ENCODE measurements around the gene CYTH4.

The CYTH4 gene

DNA sequence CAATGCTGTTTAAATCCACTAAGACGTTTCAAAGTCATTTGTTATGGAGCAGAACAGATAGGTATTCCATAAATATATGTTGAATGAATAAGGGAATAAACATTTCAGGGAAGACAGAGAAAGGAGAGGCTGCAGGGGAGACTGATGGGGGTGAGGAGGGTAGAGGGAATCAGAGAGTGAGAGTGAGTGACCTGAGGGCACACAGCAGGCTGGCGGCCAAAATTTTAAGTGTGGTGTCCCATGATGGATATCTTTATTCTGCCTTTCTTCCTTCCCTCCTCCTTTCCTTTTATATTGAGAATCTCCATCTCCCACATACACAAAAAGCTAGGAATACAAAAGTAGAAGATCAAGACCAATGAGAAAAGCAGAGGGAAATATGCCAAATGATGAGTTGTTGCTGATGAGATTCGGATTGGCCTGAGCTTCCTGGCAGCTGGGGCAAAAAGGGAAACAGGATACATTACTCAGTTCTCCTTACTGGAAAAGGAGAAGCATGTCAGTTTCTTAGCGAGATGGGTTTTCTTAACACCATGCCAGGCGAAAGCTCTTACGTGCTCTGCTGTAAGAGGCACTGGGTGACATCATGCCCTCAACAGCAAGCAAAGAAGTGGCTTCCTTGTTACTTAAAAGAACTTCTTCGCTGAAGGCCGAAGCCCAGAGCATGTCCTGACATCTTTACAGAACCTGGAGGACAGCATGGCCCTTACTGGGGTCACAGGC lies 11.2 kb upstream of the CYTH4 start:
- DNase-seq: no peak
- TF ChIP-seq GATA1 (IDR thresholded peaks at IDR 0.05; ENCODE audit: low read depth, low read length) (no peak), POLR2A (IDR thresholded peaks at IDR 0.05; ENCODE audit: low read length) (no peak)

DNA sequence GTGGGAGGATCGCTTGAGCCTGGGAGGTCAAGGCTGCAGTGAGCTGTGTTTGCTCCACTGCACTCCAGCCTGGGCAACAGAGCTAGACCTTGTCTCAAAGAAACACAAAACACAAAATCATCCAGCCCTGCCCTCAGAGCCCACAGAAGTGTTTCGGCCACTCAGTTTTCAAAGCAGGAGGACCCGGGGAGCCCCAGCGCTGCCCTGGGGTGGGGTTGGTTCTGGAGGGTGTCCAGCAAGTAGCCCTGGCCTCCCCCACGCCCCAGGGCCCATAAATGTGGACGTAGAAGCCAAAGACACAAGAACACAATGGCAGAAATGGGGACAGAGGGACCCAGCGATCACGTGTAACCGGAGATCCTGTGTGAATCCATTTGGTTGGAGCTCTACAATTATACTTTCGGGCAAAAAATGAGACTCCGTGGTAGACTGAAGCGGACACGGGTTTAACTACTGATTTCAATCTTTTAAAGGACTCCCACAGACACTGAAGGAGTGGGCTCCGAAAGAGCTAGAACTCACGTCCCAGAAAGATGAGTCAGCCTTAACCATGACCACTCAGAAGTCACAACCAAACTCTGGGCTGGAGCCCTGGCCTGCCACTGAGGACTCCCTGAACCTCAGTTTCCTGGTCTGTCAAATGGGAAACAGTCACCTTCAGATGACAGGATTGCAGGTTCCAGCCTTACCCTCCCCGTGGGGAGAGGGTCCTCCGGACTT lies 9.0 kb upstream of the CYTH4 start:
- DNase-seq: no peak
- no peak for TF ChIP-seq GATA1 (IDR thresholded peaks at IDR 0.05; ENCODE audit: low read depth, low read length)
- no peak for TF ChIP-seq POLR2A (IDR thresholded peaks at IDR 0.05; ENCODE audit: low read length)

DNA sequence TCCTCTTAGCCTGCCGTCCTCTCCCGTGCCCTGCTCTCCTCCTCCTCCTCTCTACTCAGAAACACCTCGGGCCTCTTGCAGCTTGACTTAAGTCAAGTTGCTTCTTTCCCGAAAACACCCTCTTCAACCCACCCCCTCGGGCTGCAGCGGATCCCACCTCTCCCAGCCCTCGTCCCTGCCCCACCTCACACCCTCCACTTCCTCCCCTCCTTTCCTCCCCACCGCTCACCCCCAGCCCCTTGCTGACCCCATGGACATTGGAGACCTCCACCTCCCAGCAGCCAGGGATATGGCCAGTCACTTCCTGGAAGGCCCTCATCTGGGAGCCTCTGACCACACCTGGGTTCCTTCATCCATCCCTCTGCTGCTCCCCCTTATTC lies 8.5 kb upstream of the CYTH4 start:
- no peak for DNase-seq
- TF ChIP-seq GATA1 (IDR thresholded peaks at IDR 0.05; ENCODE audit: low read depth, low read length) (no peak), POLR2A (IDR thresholded peaks at IDR 0.05; ENCODE audit: low read length) (no peak)

DNA sequence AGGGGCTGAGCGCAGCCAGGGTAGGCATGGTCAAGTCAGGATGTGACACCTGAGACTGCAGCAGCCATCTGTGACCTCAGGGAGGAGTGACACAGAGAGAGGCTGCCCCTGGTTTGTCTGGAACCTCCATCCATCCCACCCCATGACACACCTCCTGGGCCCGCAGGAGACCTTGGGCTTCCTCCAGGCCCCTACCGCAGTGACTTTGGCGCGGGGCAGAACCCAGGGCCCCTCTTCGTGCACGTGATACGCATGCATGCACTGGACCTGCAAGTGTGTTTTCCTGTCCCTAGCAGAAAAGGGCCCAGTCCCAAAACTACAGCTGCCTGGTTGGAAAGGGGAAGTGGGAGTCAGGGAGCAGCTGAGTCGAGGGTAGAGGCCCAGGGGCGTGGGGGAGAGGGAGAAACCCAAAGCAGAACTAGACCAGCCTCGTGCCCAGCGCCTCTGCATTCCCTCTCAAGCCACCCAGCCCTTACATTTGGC lies 7.9 kb upstream of the CYTH4 start:
- DNase-seq: no peak
- no peak for TF ChIP-seq POLR2A (IDR thresholded peaks at IDR 0.05; ENCODE audit: low read length)
- TF ChIP-seq GATA1 (IDR thresholded peaks at IDR 0.05; ENCODE audit: low read depth, low read length): no peak

DNA sequence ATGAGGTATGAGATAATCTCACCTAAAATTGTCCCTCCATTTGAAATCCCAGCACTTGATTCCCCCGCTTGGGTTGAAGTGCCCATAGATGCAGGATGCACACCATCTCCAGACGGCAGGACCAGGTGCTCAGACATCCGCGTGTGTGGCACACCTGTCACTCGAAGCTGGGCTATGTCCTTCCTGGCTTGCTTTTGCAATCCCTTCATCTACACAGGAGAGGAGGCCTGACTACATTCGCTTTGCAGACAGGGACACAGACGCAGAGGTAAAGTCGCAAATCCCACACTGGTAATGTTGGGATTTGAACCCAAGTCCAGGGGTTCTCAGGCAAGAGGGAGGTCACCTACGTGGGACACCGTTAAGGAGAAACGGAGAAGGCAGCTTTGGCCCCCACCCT lies 7.2 kb upstream of the CYTH4 start:
- TF ChIP-seq POLR2A (IDR thresholded peaks at IDR 0.05; ENCODE audit: low read length): no peak
- no peak for TF ChIP-seq GATA1 (IDR thresholded peaks at IDR 0.05; ENCODE audit: low read depth, low read length)
- no peak for DNase-seq

DNA sequence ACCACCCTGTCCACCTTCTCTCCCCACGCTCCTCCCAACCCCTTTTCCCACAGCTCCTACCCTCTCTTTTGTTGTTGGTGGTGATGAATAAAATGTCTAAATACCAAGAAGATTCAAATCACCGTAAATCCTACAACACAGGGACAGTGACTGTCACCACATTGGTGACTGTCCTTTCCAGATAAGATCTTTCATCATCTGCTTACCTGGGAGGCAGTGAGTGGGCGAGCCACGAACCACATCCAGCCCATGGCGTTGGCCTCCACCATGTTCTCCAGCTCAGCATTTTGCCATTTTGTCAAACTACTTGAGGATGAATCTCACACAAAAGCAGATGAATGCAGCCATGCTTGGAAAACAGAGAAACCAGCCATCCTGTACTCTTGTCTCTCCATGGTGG lies 6.7 kb upstream of the CYTH4 start:
- DNase-seq: no peak
- TF ChIP-seq POLR2A (IDR thresholded peaks at IDR 0.05; ENCODE audit: low read length) (no peak), GATA1 (IDR thresholded peaks at IDR 0.05; ENCODE audit: low read depth, low read length) (no peak)

DNA sequence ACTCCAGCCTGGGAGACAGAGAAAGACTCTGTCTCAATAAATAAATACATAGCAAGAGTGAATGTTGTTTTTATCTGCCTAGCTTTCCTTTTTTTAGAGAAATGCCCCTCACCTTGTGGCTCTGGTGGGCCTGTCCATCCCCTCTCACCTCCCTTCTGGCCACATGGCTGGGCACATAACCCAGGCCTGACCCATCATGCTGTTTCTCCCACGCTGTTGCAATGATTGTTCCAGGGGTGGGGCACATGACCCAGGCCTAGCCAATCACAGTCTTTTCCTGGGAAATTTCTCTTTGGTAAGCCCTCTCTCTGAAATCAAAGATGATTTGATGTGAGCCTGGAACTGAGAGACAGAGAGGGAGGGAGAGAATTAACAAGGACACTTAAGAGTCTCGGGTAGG lies 5.5 kb upstream of the CYTH4 start:
- no peak for TF ChIP-seq GATA1 (IDR thresholded peaks at IDR 0.05; ENCODE audit: low read depth, low read length)
- TF ChIP-seq POLR2A (IDR thresholded peaks at IDR 0.05; ENCODE audit: low read length): no peak
- DNase-seq: no peak

DNA sequence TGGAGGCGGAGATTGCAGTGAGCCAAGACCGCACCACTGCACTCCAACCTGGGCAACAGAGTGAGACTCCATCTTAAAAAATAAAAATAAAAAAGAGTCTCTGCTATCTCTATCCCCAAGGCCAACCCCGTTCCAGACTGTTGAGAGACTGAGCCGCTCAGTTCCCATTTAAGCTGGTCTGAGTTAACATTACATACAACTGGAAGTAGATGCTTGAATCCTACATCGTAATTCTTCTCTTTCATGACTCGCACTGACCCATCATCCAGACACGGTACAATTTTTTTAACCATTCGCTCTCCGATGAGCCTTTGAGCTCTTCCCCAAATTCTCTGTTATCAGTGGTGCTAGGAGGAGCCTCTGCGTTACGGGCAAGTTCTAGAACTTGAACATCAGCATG lies 4.9 kb upstream of the CYTH4 start:
- no peak for TF ChIP-seq GATA1 (IDR thresholded peaks at IDR 0.05; ENCODE audit: low read depth, low read length)
- no peak for TF ChIP-seq POLR2A (IDR thresholded peaks at IDR 0.05; ENCODE audit: low read length)
- DNase-seq: no peak

DNA sequence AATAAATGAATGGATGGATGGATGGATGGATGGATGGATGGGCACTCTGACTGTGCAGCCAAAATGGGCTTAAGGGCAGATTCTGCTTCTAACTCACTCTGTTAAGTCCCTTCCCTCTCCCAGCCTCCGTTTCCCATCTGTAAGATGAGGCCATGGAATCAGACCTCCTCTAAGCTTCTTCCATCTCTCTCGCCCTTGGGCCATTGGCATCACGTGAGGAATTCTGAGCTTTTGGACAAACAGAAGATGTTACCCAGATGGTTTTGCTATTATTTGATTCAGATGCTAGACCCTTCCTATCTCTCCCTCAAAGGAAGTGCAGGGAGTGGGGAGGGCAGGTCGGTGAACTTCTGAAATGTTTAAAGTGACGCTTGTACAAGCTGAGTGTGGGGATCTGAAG lies 4.0 kb upstream of the CYTH4 start:
- no peak for TF ChIP-seq GATA1 (IDR thresholded peaks at IDR 0.05; ENCODE audit: low read depth, low read length)
- TF ChIP-seq POLR2A (IDR thresholded peaks at IDR 0.05; ENCODE audit: low read length): no peak
- no peak for DNase-seq

DNA sequence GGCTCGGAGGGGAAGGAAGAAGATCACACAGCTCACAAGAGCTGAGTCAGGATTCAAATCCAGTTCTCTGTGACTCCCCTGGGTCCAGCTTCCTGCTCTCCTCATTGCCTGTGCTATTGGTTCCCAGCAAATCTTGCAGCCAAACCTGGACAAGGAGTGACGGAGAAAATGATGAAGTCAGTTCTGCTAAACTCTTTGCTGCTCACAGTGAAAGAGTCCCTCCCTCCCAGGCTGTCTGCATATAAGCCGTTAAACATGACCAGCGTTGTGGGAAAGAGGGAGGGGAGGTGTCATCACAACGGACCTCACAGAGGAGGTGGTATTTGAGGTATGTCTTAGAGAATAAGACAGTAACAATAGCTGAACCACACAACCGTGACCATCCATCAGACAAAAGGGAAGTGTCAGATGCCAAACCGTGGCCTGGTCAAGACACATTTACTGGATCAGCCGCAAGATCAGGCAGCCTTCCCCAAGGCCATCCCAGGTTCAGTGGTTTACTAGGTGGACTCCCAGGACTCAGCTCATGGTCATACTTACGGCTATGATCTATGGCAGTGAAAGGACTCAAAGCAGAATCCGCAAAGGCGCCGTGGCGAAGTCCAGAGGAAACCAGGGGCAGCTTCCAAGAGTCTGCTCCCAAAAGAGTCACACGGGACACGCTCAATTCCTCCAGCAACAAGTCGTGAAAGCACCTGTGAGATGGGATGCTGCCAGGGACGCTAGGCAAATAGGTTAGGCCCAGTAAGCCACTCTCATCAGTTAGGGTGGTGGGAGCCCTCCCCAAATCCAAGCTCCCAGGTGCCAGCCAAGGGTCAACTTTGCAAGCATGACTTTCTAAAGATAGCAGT lies 2.8 kb upstream of the CYTH4 start:
- no peak for DNase-seq
- TF ChIP-seq POLR2A (IDR thresholded peaks at IDR 0.05; ENCODE audit: low read length) (no peak), GATA1 (IDR thresholded peaks at IDR 0.05; ENCODE audit: low read depth, low read length) (no peak)

DNA sequence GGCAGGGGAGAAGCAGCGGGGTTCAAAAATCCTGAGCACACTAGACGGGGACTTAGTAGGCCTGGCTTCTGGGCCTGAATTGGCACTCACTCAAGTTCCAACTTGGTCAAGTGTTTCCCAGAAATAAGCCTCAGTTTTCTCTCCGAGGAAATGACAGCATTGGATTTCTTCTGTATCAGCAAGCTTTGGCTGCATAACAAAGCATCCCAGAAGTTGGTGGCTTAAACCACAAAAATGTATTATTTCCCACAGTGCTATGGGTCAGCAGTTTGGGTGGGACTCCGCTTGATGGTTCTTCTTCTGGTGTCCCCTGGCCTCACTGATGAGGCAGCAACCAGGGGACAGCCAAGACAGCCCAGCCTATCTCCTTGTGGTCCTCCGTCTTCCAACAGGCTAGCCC lies 1.6 kb upstream of the CYTH4 start:
- no peak for DNase-seq
- no peak for TF ChIP-seq GATA1 (IDR thresholded peaks at IDR 0.05; ENCODE audit: low read depth, low read length)
- no peak for TF ChIP-seq POLR2A (IDR thresholded peaks at IDR 0.05; ENCODE audit: low read length)

DNA sequence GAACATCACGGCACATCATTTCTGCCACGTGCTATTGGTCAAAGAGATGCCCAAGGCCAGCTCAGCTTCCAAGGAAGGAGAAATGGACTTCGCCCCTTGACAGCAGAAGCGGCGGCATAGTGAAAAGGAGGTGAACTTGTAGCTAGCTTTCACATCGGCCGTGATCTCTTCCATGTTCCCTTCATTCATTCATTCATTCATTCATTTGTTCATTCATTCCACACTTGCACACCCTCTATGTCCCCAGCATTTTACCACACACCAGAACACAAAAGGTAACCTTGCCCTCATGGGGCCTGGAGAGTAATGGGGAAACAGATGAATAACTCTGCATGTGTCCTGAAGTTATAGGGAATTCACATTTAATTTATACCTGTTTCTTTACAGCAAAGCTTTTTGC lies 1.1 kb upstream of the CYTH4 start:
- no peak for DNase-seq
- no peak for TF ChIP-seq GATA1 (IDR thresholded peaks at IDR 0.05; ENCODE audit: low read depth, low read length)
- TF ChIP-seq POLR2A (IDR thresholded peaks at IDR 0.05; ENCODE audit: low read length): no peak

DNA sequence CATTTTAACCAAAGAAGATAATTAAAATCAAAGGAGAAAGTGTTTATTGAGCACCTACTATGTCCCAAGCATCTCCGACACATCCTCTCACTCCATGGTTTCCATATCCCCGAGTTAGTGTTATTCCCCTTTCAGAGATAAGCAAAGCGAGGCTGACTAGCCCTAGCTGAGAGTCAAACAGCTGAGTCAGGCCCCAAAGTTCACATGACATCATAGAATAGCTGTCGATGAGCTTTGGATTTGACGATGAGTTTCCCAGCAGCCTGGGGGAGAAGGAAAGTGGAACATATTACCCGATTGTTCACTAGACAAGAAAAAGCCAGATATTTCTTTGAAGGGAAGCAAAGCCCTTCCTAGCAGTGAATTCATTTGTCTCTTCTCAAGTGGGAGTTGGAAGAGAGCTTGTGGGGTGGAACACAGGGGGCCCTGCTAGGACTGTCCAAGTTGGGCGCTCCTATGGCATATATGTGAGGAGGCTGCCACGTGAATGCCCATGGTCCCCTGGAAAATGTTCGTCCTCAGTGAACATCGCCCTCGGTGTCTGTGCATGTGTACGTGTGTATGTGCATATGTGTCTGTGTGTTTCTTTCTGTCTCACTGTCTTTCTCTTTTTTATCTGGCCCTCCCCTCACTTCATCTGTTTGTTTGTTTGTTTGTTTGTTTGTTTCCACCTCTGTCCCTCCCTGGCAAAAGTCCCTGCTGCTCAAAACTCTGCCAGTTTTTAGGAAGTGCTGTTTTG lies 493 bp upstream of the CYTH4 start:
- DNase-seq: no peak
- TF ChIP-seq POLR2A (IDR thresholded peaks at IDR 0.05; ENCODE audit: low read length) (no peak), GATA1 (IDR thresholded peaks at IDR 0.05; ENCODE audit: low read depth, low read length) (no peak)

All from erythroblast (primary cell).